ENCODE results near the gene TLCD1. TPM values are rescaled to one million over a fixed set of nuclear protein-coding genes. Genes with fewer than 3 reads are reported as not detected.

Gene TLCD1
- polyA plus RNA-seq, 1 donor from 2014 or later: not detected

DNA sequence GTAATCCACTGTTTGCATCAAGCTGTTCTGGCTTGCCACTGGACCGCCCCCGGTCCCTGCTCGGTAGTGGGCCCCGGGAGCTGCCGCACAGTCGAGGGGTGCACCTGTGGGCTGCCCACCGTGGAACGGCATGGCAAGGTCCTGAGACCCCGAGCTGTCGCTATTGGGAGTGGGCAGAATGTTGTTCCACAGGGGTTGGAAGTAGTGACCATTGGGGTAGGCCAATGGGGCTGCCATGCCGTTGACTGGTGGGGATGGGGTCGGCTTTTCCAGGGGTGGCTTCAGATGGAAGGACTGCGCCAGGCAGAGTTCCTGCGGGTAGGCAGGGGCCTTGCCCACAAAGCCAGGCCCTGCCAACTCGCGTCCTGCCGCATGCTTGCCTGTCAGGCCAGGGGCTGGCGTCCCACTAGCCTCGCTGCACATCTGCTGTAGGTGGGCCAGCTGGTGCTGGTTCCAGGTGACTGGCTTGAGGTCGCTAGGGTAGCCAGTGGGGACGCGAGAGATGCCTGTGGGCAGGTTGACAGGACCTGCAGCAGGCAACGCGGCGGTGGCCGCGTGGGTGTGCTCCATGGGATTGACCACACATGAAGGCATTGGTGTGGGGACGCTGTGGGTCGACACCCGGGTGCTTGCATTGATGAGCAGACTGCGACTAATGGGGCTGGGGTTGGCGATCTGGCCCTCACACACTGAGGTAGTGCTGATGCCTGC lies 32.5 kb upstream of the TLCD1 start:
- no peak overlapping the region for H3K4me2 ChIP-seq (ENCODE audit: low read length)
- no peaks in the 10 kb centered on the region for H3F3A ChIP-seq (ENCODE audit: insufficient read depth, low read length, poor library complexity, severe bottlenecking)
- no peak for TF ChIP-seq RAD21 (conservative IDR thresholded peaks at IDR 0.05)
- no peak for TF ChIP-seq SMC3 (conservative IDR thresholded peaks at IDR 0.05; ENCODE audit: poor library complexity)
- TF ChIP-seq, protein P1, sequence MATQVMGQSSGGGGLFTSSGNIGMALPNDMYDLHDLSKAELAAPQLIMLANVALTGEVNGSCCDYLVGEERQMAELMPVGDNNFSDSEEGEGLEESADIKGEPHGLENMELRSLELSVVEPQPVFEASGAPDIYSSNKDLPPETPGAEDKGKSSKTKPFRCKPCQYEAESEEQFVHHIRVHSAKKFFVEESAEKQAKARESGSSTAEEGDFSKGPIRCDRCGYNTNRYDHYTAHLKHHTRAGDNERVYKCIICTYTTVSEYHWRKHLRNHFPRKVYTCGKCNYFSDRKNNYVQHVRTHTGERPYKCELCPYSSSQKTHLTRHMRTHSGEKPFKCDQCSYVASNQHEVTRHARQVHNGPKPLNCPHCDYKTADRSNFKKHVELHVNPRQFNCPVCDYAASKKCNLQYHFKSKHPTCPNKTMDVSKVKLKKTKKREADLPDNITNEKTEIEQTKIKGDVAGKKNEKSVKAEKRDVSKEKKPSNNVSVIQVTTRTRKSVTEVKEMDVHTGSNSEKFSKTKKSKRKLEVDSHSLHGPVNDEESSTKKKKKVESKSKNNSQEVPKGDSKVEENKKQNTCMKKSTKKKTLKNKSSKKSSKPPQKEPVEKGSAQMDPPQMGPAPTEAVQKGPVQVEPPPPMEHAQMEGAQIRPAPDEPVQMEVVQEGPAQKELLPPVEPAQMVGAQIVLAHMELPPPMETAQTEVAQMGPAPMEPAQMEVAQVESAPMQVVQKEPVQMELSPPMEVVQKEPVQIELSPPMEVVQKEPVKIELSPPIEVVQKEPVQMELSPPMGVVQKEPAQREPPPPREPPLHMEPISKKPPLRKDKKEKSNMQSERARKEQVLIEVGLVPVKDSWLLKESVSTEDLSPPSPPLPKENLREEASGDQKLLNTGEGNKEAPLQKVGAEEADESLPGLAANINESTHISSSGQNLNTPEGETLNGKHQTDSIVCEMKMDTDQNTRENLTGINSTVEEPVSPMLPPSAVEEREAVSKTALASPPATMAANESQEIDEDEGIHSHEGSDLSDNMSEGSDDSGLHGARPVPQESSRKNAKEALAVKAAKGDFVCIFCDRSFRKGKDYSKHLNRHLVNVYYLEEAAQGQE (IDR thresholded peaks at IDR 0.05; ENCODE audit: borderline replicate concordance): no peak
- TF ChIP-seq EP300 (conservative IDR thresholded peaks at IDR 0.05; ENCODE audit: poor library complexity, severe bottlenecking): no peak
- TF ChIP-seq EZH2 (IDR thresholded peaks at IDR 0.05; ENCODE audit: borderline replicate concordance, insufficient read depth, low read length, poor library complexity, severe bottlenecking): no peak
- H3K9me3 ChIP-seq (ENCODE audit: low read length): no peaks in the 10 kb centered on the region
- H3K9me2 ChIP-seq (ENCODE audit: insufficient read depth, low read length): no peaks in the 10 kb centered on the region
- no peaks in the 10 kb centered on the region for H4K20me1 ChIP-seq (ENCODE audit: insufficient read depth)
- H3K27me3 ChIP-seq (ENCODE audit: insufficient read depth, low read depth, low read length): no peaks in the 10 kb centered on the region
- H3K27ac ChIP-seq (ENCODE audit: low read length): no peak overlapping the region
- no peak overlapping the region for H3K9ac ChIP-seq (ENCODE audit: low read length)
- no peak overlapping the region for H3K4me3 ChIP-seq (ENCODE audit: low read length)
- peaks cover 4% of the 10 kb centered on the region for H3K36me3 ChIP-seq (ENCODE audit: insufficient read depth, low read length)
- H3K79me2 ChIP-seq (replicated peaks; ENCODE audit: insufficient read depth, low read length): no peaks in the 10 kb centered on the region
- H2AFZ ChIP-seq (ENCODE audit: low read depth, low read length): no peak overlapping the region

DNA sequence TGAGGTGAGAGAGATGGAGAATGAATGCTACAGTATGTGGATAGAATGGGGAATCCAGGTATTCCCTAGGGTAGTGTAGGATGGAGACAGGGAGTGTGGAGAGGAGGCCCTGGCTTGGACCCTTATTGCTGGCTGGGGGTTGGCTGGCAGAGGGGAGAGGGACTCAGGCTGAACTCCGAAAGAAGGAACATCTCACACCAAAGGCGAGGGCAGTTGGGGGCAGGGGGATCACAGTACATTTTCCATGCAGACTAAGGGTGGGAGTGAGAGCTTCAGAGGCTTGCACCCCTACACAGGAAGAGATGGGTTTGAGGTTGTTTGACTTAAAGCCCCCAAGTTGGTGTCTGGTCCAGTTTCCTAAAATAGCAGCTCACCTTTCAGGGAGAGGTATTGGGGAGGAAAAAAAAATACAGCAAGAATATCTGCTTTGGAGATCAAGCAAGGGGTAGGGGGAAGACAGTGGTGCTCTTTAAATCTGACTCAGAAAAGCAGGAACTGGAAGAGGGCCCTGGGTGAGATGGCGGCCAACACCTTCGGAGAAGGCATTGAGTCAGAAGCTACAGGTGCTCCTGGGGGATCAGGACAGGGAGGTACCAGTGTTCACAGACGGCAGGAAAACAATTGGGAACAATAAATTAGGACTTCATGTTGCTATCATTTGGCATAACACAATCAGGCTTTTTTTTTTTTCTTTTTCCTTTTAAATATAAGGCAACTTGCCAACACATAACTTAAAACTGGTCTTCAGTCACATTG lies 30.2 kb upstream of the TLCD1 start:
- Histone ChIP-seq H3K27ac (ENCODE audit: low read length) (no peak overlapping the region), H4K20me1 (ENCODE audit: insufficient read depth) (no peaks in the 10 kb centered on the region)

DNA sequence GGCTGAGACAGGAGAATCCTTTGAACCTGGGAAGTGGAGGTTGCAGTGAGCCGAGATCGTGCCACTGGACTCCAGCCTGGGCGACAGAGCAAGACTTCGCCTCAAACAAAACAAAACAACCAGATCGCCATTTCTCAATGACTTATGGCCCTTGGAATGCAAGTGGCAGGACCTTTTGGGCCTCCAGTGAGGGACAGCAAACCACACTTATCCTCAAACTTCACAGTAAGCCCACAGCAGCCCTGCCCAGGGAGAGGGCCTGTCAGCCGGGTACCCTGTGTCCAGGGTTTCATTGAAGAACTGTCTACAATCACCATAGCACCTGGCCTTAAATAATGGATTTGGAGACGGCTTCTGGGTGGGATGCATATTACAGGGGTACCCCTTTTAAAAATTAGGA lies 29.5 kb upstream of the TLCD1 start:
- no peaks in the 10 kb centered on the region for H3K9me2 ChIP-seq (ENCODE audit: insufficient read depth, low read length)
- H3K27ac ChIP-seq (ENCODE audit: low read length): no peak overlapping the region
- no peak overlapping the region for H3K4me3 ChIP-seq (ENCODE audit: low read length)
- TF ChIP-seq POLR2AphosphoS5 (IDR thresholded peaks at IDR 0.05) (no peak), MXI1 (conservative IDR thresholded peaks at IDR 0.05; ENCODE audit: poor library complexity, severe bottlenecking) (no peak), SMC3 (conservative IDR thresholded peaks at IDR 0.05; ENCODE audit: poor library complexity) (no peak), RAD21 (conservative IDR thresholded peaks at IDR 0.05) (no peak), EZH2 (IDR thresholded peaks at IDR 0.05; ENCODE audit: borderline replicate concordance, insufficient read depth, low read length, poor library complexity, severe bottlenecking) (no peak), TAF1 (IDR thresholded peaks at IDR 0.05; ENCODE audit: low read depth) (no peak), EP300 (conservative IDR thresholded peaks at IDR 0.05; ENCODE audit: poor library complexity, severe bottlenecking) (no peak)
- TF ChIP-seq, protein P1 (IDR thresholded peaks at IDR 0.05; ENCODE audit: borderline replicate concordance): no peak
- TF ChIP-seq, protein P2, sequence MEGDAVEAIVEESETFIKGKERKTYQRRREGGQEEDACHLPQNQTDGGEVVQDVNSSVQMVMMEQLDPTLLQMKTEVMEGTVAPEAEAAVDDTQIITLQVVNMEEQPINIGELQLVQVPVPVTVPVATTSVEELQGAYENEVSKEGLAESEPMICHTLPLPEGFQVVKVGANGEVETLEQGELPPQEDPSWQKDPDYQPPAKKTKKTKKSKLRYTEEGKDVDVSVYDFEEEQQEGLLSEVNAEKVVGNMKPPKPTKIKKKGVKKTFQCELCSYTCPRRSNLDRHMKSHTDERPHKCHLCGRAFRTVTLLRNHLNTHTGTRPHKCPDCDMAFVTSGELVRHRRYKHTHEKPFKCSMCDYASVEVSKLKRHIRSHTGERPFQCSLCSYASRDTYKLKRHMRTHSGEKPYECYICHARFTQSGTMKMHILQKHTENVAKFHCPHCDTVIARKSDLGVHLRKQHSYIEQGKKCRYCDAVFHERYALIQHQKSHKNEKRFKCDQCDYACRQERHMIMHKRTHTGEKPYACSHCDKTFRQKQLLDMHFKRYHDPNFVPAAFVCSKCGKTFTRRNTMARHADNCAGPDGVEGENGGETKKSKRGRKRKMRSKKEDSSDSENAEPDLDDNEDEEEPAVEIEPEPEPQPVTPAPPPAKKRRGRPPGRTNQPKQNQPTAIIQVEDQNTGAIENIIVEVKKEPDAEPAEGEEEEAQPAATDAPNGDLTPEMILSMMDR (IDR thresholded peaks at IDR 0.05; ENCODE audit: poor library complexity, severe bottlenecking): no peak
- H3K79me2 ChIP-seq (replicated peaks; ENCODE audit: insufficient read depth, low read length): peaks cover 7% of the 10 kb centered on the region
- no peak overlapping the region for H3K4me2 ChIP-seq (ENCODE audit: low read length)
- H3K9ac ChIP-seq (ENCODE audit: low read length): no peak overlapping the region
- H2AFZ ChIP-seq (ENCODE audit: low read depth, low read length): no peak overlapping the region
- peaks cover 8% of the 10 kb centered on the region for H3K36me3 ChIP-seq (ENCODE audit: insufficient read depth, low read length)
- H3K9me3 ChIP-seq (ENCODE audit: low read length): no peaks in the 10 kb centered on the region
- H3K27me3 ChIP-seq (ENCODE audit: insufficient read depth, low read depth, low read length): no peaks in the 10 kb centered on the region
- H4K20me1 ChIP-seq (ENCODE audit: insufficient read depth): peaks cover 6% of the 10 kb centered on the region
- no peaks in the 10 kb centered on the region for H3F3A ChIP-seq (ENCODE audit: insufficient read depth, low read length, poor library complexity, severe bottlenecking)

More for the DNA sequence above, 30.2 kb upstream of the TLCD1 start:
- H3K9ac ChIP-seq (ENCODE audit: low read length): no peak overlapping the region
- peaks cover 4% of the 10 kb centered on the region for H3K36me3 ChIP-seq (ENCODE audit: insufficient read depth, low read length)
- no peak overlapping the region for H3K4me3 ChIP-seq (ENCODE audit: low read length)
- no peaks in the 10 kb centered on the region for H3F3A ChIP-seq (ENCODE audit: insufficient read depth, low read length, poor library complexity, severe bottlenecking)
- no peaks in the 10 kb centered on the region for H3K9me3 ChIP-seq (ENCODE audit: low read length)
- H3K79me2 ChIP-seq (replicated peaks; ENCODE audit: insufficient read depth, low read length): peaks cover 4% of the 10 kb centered on the region
- TF ChIP-seq POLR2AphosphoS5 (IDR thresholded peaks at IDR 0.05) (peak; percentile 6), EP300 (conservative IDR thresholded peaks at IDR 0.05; ENCODE audit: poor library complexity, severe bottlenecking) (no peak)
- H3K9me2 ChIP-seq (ENCODE audit: insufficient read depth, low read length): no peaks in the 10 kb centered on the region
- no peak overlapping the region for H2AFZ ChIP-seq (ENCODE audit: low read depth, low read length)
- H3K4me2 ChIP-seq (ENCODE audit: low read length): no peak overlapping the region
- no peaks in the 10 kb centered on the region for H3K27me3 ChIP-seq (ENCODE audit: insufficient read depth, low read depth, low read length)

Data from neural cell (in vitro differentiated cells).